ENCODE results near the gene SH2D4B.

The SH2D4B gene

DNA sequence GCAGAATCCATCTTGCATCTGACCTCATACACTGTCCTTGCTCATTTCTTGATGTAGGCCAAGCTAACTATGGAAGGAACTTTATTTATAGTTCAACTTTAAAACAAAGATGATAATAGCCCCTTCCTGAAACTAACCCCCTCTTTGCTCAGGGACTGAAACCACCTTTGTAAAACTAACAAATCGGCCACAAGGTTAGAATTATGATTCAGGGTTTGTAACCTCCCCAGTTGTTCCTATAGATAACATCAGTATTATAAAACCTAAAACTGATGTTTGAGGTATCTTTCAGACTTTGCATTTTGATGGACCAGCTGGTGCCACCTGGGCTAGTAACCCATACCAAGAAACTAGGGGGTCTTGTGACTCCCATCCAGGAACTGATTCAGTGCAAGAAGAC lies 143.4 kb downstream of the SH2D4B start:
- H3K4me3 Mint-ChIP-seq: no peak overlapping the region
- TF ChIP-seq, protein P1, sequence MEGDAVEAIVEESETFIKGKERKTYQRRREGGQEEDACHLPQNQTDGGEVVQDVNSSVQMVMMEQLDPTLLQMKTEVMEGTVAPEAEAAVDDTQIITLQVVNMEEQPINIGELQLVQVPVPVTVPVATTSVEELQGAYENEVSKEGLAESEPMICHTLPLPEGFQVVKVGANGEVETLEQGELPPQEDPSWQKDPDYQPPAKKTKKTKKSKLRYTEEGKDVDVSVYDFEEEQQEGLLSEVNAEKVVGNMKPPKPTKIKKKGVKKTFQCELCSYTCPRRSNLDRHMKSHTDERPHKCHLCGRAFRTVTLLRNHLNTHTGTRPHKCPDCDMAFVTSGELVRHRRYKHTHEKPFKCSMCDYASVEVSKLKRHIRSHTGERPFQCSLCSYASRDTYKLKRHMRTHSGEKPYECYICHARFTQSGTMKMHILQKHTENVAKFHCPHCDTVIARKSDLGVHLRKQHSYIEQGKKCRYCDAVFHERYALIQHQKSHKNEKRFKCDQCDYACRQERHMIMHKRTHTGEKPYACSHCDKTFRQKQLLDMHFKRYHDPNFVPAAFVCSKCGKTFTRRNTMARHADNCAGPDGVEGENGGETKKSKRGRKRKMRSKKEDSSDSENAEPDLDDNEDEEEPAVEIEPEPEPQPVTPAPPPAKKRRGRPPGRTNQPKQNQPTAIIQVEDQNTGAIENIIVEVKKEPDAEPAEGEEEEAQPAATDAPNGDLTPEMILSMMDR (IDR thresholded peaks at IDR 0.05): no peak
- DNase-seq: no peak
- H3K27me3 Mint-ChIP-seq (ENCODE audit: low read depth, poor library complexity): no peaks in the 10 kb centered on the region
- H3K9me3 Mint-ChIP-seq: peaks cover 18% of the 10 kb centered on the region
- peaks cover 8% of the 10 kb centered on the region for H3K36me3 Mint-ChIP-seq (ENCODE audit: low read depth)
- no peak overlapping the region for H3K27ac Mint-ChIP-seq
- peaks cover 10% of the 10 kb centered on the region for H3K4me1 Mint-ChIP-seq

DNA sequence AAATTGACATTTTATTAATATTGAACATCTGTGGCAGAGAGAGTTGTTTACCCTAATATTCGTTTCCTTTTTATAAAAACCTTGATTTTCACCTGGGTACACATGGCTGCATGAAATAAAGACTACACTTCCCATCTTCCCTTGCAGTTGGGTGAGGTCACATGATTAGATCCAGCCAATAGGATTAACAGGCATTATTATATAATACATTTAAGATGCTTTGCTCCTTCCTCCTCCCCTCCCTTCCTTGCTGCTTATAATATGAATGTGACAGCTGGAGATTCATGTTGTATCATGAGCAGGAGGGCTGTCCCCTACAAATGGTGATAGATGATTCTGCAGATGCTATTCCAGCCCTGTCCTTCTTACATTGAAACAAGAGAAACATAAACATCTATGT lies 146.6 kb downstream of the SH2D4B start:
- TF ChIP-seq, protein P1 (IDR thresholded peaks at IDR 0.05): no peak
- Mint-ChIP-seq H3K4me3 (no peak overlapping the region), H3K36me3 (ENCODE audit: low read depth) (no peaks in the 10 kb centered on the region), H3K4me1 (peaks cover 14% of the 10 kb centered on the region), H3K27ac (no peak overlapping the region), H3K27me3 (ENCODE audit: low read depth, poor library complexity) (peaks cover 3% of the 10 kb centered on the region), H3K9me3 (no peaks in the 10 kb centered on the region)
- no peak for DNase-seq

DNA sequence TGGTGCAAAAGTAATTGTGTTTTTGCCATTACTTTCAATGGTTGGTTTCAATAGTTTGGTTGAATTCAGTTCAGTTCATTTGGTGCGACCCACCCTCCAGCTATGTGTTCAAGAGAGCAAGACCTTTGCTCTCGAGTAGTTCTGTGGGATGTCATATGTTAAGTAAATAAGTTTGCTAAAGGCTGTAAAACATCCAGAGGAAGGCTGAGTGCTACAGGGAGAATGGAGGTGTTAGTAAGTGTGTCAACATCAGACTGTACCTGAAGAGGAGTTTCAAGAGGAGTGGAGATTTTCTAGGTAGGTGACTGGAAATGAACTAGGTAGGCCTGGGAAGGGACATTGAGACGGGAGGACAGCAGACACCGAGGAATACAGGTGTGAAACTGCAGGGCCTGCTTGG lies 147.7 kb downstream of the SH2D4B start:
- H3K36me3 Mint-ChIP-seq (ENCODE audit: low read depth): no peaks in the 10 kb centered on the region
- peaks cover 3% of the 10 kb centered on the region for H3K27me3 Mint-ChIP-seq (ENCODE audit: low read depth, poor library complexity)
- H3K4me1 Mint-ChIP-seq: peaks cover 14% of the 10 kb centered on the region
- no peak overlapping the region for H3K4me3 Mint-ChIP-seq
- TF ChIP-seq, protein P1 (IDR thresholded peaks at IDR 0.05): no peak
- no peak for DNase-seq
- peak overlapping the region; percentile 4 for H3K27ac Mint-ChIP-seq
- H3K9me3 Mint-ChIP-seq: no peaks in the 10 kb centered on the region

DNA sequence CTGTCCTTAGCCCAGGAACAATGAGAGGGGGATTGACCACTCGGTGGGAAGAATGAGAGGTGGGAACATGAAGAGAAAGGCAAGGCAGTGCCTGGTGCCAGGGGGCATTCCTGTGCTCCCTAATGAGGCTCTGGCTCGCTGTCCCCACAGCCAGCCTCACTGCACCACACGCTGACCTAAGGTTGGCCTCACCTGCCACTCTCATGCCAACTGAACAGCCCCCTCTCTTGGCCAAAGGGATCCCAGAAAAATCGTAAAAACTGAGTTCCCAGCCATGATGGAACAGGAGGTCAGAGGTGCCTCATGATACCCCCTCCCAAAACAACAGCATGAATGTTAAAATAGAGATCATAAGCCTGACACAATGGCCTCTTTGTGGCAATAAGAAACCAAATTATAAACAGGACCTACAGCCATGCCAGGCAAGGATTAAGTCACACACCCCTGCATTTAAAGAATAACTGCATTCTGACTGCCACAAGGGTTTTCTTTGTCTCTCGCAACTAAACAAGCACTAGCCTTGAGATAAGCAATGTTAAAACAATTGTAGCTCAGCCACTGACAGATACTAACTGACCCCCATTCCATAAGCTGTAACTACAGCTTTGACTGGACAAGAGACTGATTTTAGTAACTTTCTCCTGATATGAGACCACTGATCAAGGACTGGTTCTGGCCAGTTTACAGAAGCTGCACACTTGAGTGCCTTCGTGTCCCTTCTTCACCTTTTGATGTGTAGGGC lies 149.2 kb downstream of the SH2D4B start:
- DNase-seq: no peak
- no peak overlapping the region for H3K4me3 Mint-ChIP-seq
- H3K27ac Mint-ChIP-seq: no peak overlapping the region
- H3K27me3 Mint-ChIP-seq (ENCODE audit: low read depth, poor library complexity): peaks cover 3% of the 10 kb centered on the region
- TF ChIP-seq, protein P1 (IDR thresholded peaks at IDR 0.05): no peak
- H3K9me3 Mint-ChIP-seq: no peaks in the 10 kb centered on the region
- peaks cover 24% of the 10 kb centered on the region for H3K4me1 Mint-ChIP-seq
- no peaks in the 10 kb centered on the region for H3K36me3 Mint-ChIP-seq (ENCODE audit: low read depth)

DNA sequence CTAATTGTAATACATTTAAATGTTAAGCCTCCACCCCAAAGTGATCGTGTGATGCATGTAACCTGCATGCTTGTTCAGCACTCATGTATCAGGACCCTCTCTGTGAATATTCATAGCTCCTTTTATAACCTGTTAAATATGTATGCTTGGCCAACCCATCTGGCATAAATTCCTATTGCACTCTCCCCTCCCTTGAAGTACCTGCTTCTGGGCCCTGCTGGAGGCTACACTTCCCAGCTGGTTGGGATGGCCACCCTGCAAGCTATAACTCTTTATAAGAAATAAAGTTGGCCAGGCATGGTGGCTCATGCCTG lies 149.7 kb downstream of the SH2D4B start:
- DNase-seq: no peak
- no peaks in the 10 kb centered on the region for H3K9me3 Mint-ChIP-seq
- no peak overlapping the region for H3K4me3 Mint-ChIP-seq
- TF ChIP-seq, protein P1 (IDR thresholded peaks at IDR 0.05): no peak
- H3K36me3 Mint-ChIP-seq (ENCODE audit: low read depth): no peaks in the 10 kb centered on the region
- H3K27ac Mint-ChIP-seq: no peak overlapping the region
- peaks cover 30% of the 10 kb centered on the region for H3K4me1 Mint-ChIP-seq
- H3K27me3 Mint-ChIP-seq (ENCODE audit: low read depth, poor library complexity): peaks cover 3% of the 10 kb centered on the region

DNA sequence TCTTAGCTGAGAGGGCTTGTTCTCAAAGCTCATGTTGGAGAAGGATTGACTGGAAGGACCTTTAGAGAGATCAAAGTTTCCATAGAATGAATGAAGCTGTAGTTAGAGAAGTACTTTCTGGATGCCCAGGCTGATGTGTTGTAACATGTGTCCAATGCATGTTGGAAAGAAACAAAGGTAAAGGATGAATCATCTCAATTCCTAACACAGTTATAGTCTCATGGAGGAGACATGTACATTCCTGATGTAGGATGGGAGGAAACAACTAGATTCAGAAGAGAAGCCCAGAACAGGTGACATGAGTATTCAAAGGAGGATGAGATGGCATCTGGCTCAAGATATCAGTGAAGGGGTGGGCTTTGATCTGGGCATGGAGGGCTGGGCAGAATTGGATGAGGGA lies 152.7 kb downstream of the SH2D4B start:
- TF ChIP-seq, protein P1 (IDR thresholded peaks at IDR 0.05): no peak
- no peak for DNase-seq
- Mint-ChIP-seq H3K4me1 (peaks cover 49% of the 10 kb centered on the region), H3K36me3 (ENCODE audit: low read depth) (no peaks in the 10 kb centered on the region), H3K4me3 (no peak overlapping the region), H3K27me3 (ENCODE audit: low read depth, poor library complexity) (peaks cover 6% of the 10 kb centered on the region), H3K27ac (no peak overlapping the region), H3K9me3 (no peaks in the 10 kb centered on the region)

All from nephron progenitor cell (in vitro differentiated cells).